ENCODE measurements around the gene SRSF11. TPM values are rescaled to one million over a fixed set of nuclear protein-coding genes. Genes with fewer than 3 reads are reported as not detected.

The SRSF11 gene
- total and polyA plus RNA-seq, 4 donors, result 36.8 to 130 (median 96.6) TPM

DNA sequence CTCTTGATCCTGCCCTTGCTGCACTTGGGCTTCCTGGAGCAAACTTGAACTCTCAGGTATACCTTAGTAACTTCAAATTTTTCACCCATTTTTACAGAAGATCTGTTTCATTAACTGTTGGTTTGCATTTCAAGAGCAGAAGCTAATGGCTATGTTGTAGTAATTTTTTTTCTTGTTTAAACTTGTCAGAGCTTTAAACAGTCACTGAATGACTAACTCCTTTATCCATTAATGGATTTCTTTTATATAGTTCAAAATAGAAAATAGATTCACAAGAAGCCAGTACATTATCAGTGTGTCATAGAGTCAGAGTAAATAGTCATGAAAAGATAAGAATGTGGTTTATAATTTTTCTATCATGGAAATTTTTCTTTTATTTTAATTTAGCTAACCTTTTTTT lies 13.6 kb downstream of the SRSF11 start:
- TF ChIP-seq, protein P1, sequence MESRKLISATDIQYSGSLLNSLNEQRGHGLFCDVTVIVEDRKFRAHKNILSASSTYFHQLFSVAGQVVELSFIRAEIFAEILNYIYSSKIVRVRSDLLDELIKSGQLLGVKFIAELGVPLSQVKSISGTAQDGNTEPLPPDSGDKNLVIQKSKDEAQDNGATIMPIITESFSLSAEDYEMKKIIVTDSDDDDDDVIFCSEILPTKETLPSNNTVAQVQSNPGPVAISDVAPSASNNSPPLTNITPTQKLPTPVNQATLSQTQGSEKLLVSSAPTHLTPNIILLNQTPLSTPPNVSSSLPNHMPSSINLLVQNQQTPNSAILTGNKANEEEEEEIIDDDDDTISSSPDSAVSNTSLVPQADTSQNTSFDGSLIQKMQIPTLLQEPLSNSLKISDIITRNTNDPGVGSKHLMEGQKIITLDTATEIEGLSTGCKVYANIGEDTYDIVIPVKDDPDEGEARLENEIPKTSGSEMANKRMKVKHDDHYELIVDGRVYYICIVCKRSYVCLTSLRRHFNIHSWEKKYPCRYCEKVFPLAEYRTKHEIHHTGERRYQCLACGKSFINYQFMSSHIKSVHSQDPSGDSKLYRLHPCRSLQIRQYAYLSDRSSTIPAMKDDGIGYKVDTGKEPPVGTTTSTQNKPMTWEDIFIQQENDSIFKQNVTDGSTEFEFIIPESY (IDR thresholded peaks at IDR 0.05), result no peak
- TF ChIP-seq FOXA1 (IDR thresholded peaks at IDR 0.05) (no peak), SP1 (IDR thresholded peaks at IDR 0.05) (no peak), JUND (IDR thresholded peaks at IDR 0.05) (no peak), RAD21 (IDR thresholded peaks at IDR 0.05) (no peak), EGR1 (IDR thresholded peaks at IDR 0.05; ENCODE audit: low read depth in 2 of 2) (no peak), RXRA (IDR thresholded peaks at IDR 0.05) (no peak), NR2F2 (IDR thresholded peaks at IDR 0.05) (no peak), HNF4G (IDR thresholded peaks at IDR 0.05) (no peak), GABPA (IDR thresholded peaks at IDR 0.05 in 1 of 2, conservative IDR thresholded peaks at IDR 0.05 in 1 of 2) (no peak), TAF1 (conservative IDR thresholded peaks at IDR 0.05) (no peak), REST (IDR thresholded peaks at IDR 0.05) (no peak), HNF4A (conservative IDR thresholded peaks at IDR 0.05) (no peak)
- TF ChIP-seq, protein P2, sequence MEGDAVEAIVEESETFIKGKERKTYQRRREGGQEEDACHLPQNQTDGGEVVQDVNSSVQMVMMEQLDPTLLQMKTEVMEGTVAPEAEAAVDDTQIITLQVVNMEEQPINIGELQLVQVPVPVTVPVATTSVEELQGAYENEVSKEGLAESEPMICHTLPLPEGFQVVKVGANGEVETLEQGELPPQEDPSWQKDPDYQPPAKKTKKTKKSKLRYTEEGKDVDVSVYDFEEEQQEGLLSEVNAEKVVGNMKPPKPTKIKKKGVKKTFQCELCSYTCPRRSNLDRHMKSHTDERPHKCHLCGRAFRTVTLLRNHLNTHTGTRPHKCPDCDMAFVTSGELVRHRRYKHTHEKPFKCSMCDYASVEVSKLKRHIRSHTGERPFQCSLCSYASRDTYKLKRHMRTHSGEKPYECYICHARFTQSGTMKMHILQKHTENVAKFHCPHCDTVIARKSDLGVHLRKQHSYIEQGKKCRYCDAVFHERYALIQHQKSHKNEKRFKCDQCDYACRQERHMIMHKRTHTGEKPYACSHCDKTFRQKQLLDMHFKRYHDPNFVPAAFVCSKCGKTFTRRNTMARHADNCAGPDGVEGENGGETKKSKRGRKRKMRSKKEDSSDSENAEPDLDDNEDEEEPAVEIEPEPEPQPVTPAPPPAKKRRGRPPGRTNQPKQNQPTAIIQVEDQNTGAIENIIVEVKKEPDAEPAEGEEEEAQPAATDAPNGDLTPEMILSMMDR (IDR thresholded peaks at IDR 0.05; ENCODE audit: low read depth, low read length, missing input control), result no peak
- TF ChIP-seq, protein P3, sequence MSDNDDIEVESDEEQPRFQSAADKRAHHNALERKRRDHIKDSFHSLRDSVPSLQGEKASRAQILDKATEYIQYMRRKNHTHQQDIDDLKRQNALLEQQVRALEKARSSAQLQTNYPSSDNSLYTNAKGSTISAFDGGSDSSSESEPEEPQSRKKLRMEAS (IDR thresholded peaks at IDR 0.05), result no peak
- Histone ChIP-seq H3K27me3 (ENCODE audit: control insufficient read depth in 4 of 4, insufficient read depth in 4 of 4, low read length in 3 of 4) (no peaks in the 10 kb centered on the region), H3K36me3 (ENCODE audit: control insufficient read depth in 4 of 4, insufficient read depth in 3 of 4, low read depth in 1 of 4, low read length in 3 of 4) (peaks cover 16 to 89% (median 75%) of the 10 kb centered on the region in 4 donors), H3K4me3 (ENCODE audit: low read depth in 1 of 3, low read length in 3 of 3) (no peak overlapping the region), H3K9ac (ENCODE audit: low read depth in 1 of 2, low read length in 2 of 2) (no peak overlapping the region), H3K9me3 (ENCODE audit: control insufficient read depth in 4 of 4, low read length in 3 of 4) (no peaks in the 10 kb centered on the region), H3K4me1 (ENCODE audit: control insufficient read depth in 4 of 4, insufficient read depth in 4 of 4, low read length in 3 of 4) (no peaks in the 10 kb centered on the region), H3K27ac (ENCODE audit: low read depth in 1 of 2, low read length in 2 of 2) (no peak overlapping the region)
- DNase-seq (ENCODE audit: low spot score), result no peak

DNA sequence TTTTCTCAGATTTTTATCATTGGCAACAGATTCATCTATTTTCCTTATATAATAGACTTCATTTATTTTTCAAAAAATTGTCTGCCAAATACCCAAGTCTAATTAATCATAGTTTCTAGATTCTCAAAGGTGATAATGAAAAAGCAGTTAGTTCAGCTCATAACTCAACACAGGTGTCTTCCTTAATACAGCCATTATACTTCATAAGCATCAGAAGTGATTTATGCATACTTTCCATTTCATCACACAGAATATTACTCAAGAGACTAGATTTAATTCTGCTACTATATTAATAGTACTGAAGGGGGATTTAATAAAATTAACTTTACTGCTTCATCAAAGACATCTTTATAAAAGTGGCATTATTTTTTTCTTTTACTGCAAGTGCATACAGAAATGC lies 18.8 kb downstream of the SRSF11 start:
- peaks cover 13 to 89% (median 80%) of the 10 kb centered on the region in 4 donors for H3K36me3 ChIP-seq (ENCODE audit: control insufficient read depth in 4 of 4, insufficient read depth in 3 of 4, low read depth in 1 of 4, low read length in 3 of 4)
- no peak overlapping the region for H3K27ac ChIP-seq (ENCODE audit: low read depth in 1 of 2, low read length in 2 of 2)
- DNase-seq (ENCODE audit: low spot score), result no peak
- H3K9me3 ChIP-seq (ENCODE audit: control insufficient read depth in 4 of 4, low read length in 3 of 4), result no peaks in the 10 kb centered on the region
- no peaks in the 10 kb centered on the region for H3K27me3 ChIP-seq (ENCODE audit: control insufficient read depth in 4 of 4, insufficient read depth in 4 of 4, low read length in 3 of 4)
- no peak overlapping the region for H3K4me3 ChIP-seq (ENCODE audit: low read depth in 1 of 3, low read length in 3 of 3)
- H3K9ac ChIP-seq (ENCODE audit: low read depth in 1 of 2, low read length in 2 of 2), result no peak overlapping the region
- TF ChIP-seq YY1 (IDR thresholded peaks at IDR 0.05) (no peak), NR2F2 (IDR thresholded peaks at IDR 0.05) (no peak), EGR1 (IDR thresholded peaks at IDR 0.05; ENCODE audit: low read depth in 2 of 2) (no peak), FOXA2 (IDR thresholded peaks at IDR 0.05) (no peak), HNF4G (IDR thresholded peaks at IDR 0.05) (no peak), GABPA (IDR thresholded peaks at IDR 0.05 in 1 of 2, conservative IDR thresholded peaks at IDR 0.05 in 1 of 2) (no peak)
- TF ChIP-seq, protein P2 (IDR thresholded peaks at IDR 0.05; ENCODE audit: low read depth, low read length, missing input control), result no peak
- TF ChIP-seq, protein P1 (IDR thresholded peaks at IDR 0.05), result no peak
- TF ChIP-seq, protein P3 (IDR thresholded peaks at IDR 0.05), result no peak
- H3K4me1 ChIP-seq (ENCODE audit: control insufficient read depth in 4 of 4, insufficient read depth in 4 of 4, low read length in 3 of 4), result no peaks in the 10 kb centered on the region

Measured in liver (tissue), 9 donors.